B cell (primary cell): ENCODE results near the gene SLC9A9. TPM values are rescaled to one million over a fixed set of nuclear protein-coding genes. Genes with fewer than 3 reads are reported as not detected.
A peak's percentile ranks its signal among the peaks of the same experiment; 100 is the strongest.

Experiments used
- ATAC-seq: fragments of 200-7000 bp; cut with Tn5 transposase; one replicate; pipeline ENCODE4 v1.10.0; 2021; ENCODE audit warnings: low read depth, mild to moderate bottlenecking, moderate number of reproducible peaks, moderate library complexity
- CTCF ChIA-PET: fragments of 350-600 bp; sonication (Branson Sonifier 250); formaldehyde crosslinking; loops from one replicate; lab custom pipeline; 2021; ENCODE audit warnings: antibody characterized with exemption, inconsistent platforms; lab: Charles Lee
- POLR2A ChIA-PET: fragments of 350-600 bp; sonication (Branson Sonifier 250); formaldehyde crosslinking; loops from one replicate; lab custom pipeline; 2021; ENCODE audit warnings: antibody characterized with exemption; lab: Charles Lee
- DNase-seq: peaks from one replicate; pipeline ENCODE4 v3.0.0; 2013
- H2AFZ ChIP-seq: 2 replicates; pipeline ENCODE4 v1.6.1; 2012; ENCODE audit warnings: mild to moderate bottlenecking, low read depth, low read length; ENCODE audit not compliant: insufficient read depth, poor library complexity, severe bottlenecking
- H3K27ac ChIP-seq, 2 donors: 1 replicate in 1 of 2; 2 replicates in 1 of 2; pipeline ENCODE4 v1.5.1; 2012 to 2013; ENCODE audit warnings: low read length in 2 of 2, mild to moderate bottlenecking in 2 of 2, moderate library complexity in 1 of 2
- H3K27me3 ChIP-seq, 4 experiments: fragments of 200-600 bp in 1 of 4; sonication (generic) in 1 of 4; replicated peaks in 1 of 4; 1 replicate in 2 of 4; 2 replicates in 2 of 4; pipeline versions ENCODE4 v1.6.1 to v1.7.0; 2013 to 2016; ENCODE audit warnings: low read length in 3 of 4, mild to moderate bottlenecking in 2 of 4, mixed read lengths in 1 of 4, moderate library complexity in 1 of 4; ENCODE audit not compliant: insufficient read depth in 4 of 4, control insufficient read depth in 3 of 4; ENCODE audit errors: control extremely low read depth in 1 of 4
- H3K36me3 ChIP-seq, 2 experiments: replicated peaks in 1 of 2; 1 replicate in 1 of 2; 2 replicates in 1 of 2; pipeline versions ENCODE4 v1.6.1 to v1.7.1; 2013; ENCODE audit warnings: low read length in 1 of 2; ENCODE audit not compliant: insufficient read depth in 2 of 2, control insufficient read depth in 1 of 2; ENCODE audit errors: control extremely low read depth in 1 of 2, extremely low read depth in 1 of 2
- H3K4me1 ChIP-seq, 2 donors: fragments of 200-600 bp in 1 of 2; sonication (generic) in 1 of 2; 1 replicate in 1 of 2; 2 replicates in 1 of 2; pipeline versions ENCODE4 v1.5.1 to v1.6.1; 2013 to 2017; ENCODE audit warnings: low read length in 2 of 2; ENCODE audit not compliant: control insufficient read depth in 2 of 2, insufficient read depth in 2 of 2
- H3K4me2 ChIP-seq: replicated peaks from 2 replicates; pipeline ENCODE3; 2012; ENCODE audit warnings: mild to moderate bottlenecking, low read depth, low read length; ENCODE audit not compliant: poor library complexity, severe bottlenecking
- H3K4me3 ChIP-seq, 5 experiments: fragments of 200-600 bp in 1 of 5; sonication (generic) in 1 of 5; 1 replicate in 3 of 5; 2 replicates in 2 of 5; pipeline versions ENCODE4 v1.5.1 to v1.7.0; 2011 to 2016; ENCODE audit warnings: low read length in 4 of 5, mild to moderate bottlenecking in 4 of 5, low read depth in 2 of 5, control low read depth in 1 of 5, moderate library complexity in 1 of 5; ENCODE audit not compliant: insufficient read depth in 1 of 5; ENCODE audit errors: control extremely low read depth in 1 of 5, extremely low read depth in 1 of 5
- H3K79me2 ChIP-seq: fragments of 200-600 bp; sonication (generic); one replicate; pipeline ENCODE4 v1.6.0; 2016; ENCODE audit warnings: low read length; ENCODE audit not compliant: control insufficient read depth, insufficient read depth
- H3K9ac ChIP-seq: fragments of 200-600 bp; sonication (generic); 2 replicates; pipeline ENCODE4 v1.6.1; 2017; ENCODE audit warnings: mild to moderate bottlenecking, low read length, moderate library complexity
- H3K9me3 ChIP-seq, 3 donors: one replicate each; pipeline versions ENCODE4 v1.6.1 to v1.7.1; 2013; ENCODE audit warnings: low read length in 2 of 3; ENCODE audit not compliant: control insufficient read depth in 2 of 3, insufficient read depth in 1 of 3; ENCODE audit errors: control extremely low read depth in 1 of 3
- H4K20me1 ChIP-seq: 2 replicates; pipeline ENCODE4 v1.6.0; 2012; ENCODE audit warnings: mild to moderate bottlenecking, low read length; ENCODE audit not compliant: insufficient read depth, control insufficient read depth, poor library complexity, severe bottlenecking
- H3K27ac Mint-ChIP-seq: one replicate; pipeline ENCODE4 v1.8.0; 2021; ENCODE audit warnings: mixed read lengths
- H3K27me3 Mint-ChIP-seq: one replicate; pipeline ENCODE4 v1.8.0; 2021; ENCODE audit warnings: mixed read lengths
- H3K4me1 Mint-ChIP-seq: one replicate; pipeline ENCODE4 v1.8.0; 2021; ENCODE audit warnings: mixed read lengths
- H3K4me3 Mint-ChIP-seq: one replicate; pipeline ENCODE4 v1.8.0; 2021; ENCODE audit warnings: mixed read lengths
- H3K9me3 Mint-ChIP-seq: one replicate; pipeline ENCODE4 v1.8.0; 2022; ENCODE audit warnings: mixed read lengths; ENCODE audit not compliant: insufficient read depth
- CTCF ChIP-seq: fragments of 200-600 bp; IDR thresholded peaks from one replicate; pipeline ENCODE4 v1.8.0; 2022; ENCODE audit warnings: antibody characterized with exemption, mild to moderate bottlenecking
- EZH2 ChIP-seq: IDR thresholded peaks from 2 replicates; pipeline ENCODE4 v1.6.1; 2012; ENCODE audit warnings: borderline replicate concordance, low read depth, mild to moderate bottlenecking, moderate library complexity, low read length; ENCODE audit not compliant: insufficient read depth, poor library complexity, severe bottlenecking
- WGBS: methylation state at CpG from one replicate; pipeline ENCODE4 v1.1.5; 2013; ENCODE audit warnings: missing lambda C conversion rate; ENCODE audit not compliant: insufficient coverage; 5-methylcytosine and 5-hydroxymethylcytosine counted together
- intact Hi-C: fragments of 100-400 bp; cut with micrococcal nuclease; formaldehyde crosslinking; loops from one replicate; pipeline ENCODE4 v1.10.0; 2022
- polyA plus RNA-seq: library from polyadenylated mRNA; depleted of rRNA; stranded (reverse); fragments of >200 nt; gene quantifications from 2 replicates; pipeline ENCODE4 v1.2.3, GENCODE V29; 2012
- total RNA-seq, 2 donors: library from RNA; stranded (reverse); fragments of 120-200 nt in 1 of 2; gene quantifications; 1 replicate in 1 of 2; 2 replicates in 1 of 2; pipeline versions ENCODE4 v1.2.3 to v1.2.4, GENCODE V29; 2013 to 2022

The SLC9A9 gene
- total and polyA plus RNA-seq, 2 donors (not counting 1 experiment from before 2014, with no cell fraction given), result 7.7 to 17.3 TPM

DNA sequence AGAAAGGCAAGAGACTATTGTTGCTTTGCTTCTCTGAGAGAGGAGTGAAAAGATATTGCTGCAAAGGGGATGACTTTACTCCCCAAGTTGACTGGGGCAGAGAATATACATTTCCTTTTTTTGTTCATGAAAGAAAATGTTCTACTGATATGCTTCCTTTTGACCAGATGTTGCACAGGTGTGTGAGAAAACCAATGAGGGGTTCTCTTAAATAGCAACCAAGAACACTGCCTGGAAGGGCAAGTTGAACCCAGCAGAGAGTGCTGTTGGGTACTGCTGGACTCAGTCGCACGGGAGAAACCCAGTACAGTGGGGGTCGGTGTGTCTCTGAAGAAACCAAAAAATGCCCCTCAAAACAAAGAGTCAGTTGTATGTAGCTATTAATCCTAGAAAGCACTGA, 627.5 kb downstream of the SLC9A9 start:
- H3K4me2 ChIP-seq, result no peak overlapping the region
- H3K27ac ChIP-seq, result no peak overlapping the region
- H3K79me2 ChIP-seq, result no peaks in the 10 kb centered on the region
- TF ChIP-seq EZH2, result no peak
- no peak for TF ChIP-seq CTCF
- peaks cover 9 to 15% of the 10 kb centered on the region in 2 donors for H3K4me1 ChIP-seq
- H3K4me3 ChIP-seq, result no peak overlapping the region
- ChIA-PET POLR2A (no interaction called here), CTCF (no interaction called here)
- no peak for DNase-seq
- intact Hi-C loops, result no loop called here
- H2AFZ ChIP-seq, result no peak overlapping the region
- Mint-ChIP-seq H3K9me3 (no peaks in the 10 kb centered on the region), H3K27me3 (no peaks in the 10 kb centered on the region), H3K4me3 (no peak overlapping the region), H3K4me1 (peaks cover 31% of the 10 kb centered on the region), H3K27ac (no peak overlapping the region)
- no peaks in the 10 kb centered on the region for H3K27me3 ChIP-seq
- H3K36me3 ChIP-seq, result no peaks in the 10 kb centered on the region
- H3K9ac ChIP-seq, result no peak overlapping the region
- H3K9me3 ChIP-seq, result no peaks in the 10 kb centered on the region
- no peak for ATAC-seq
- WGBS, result 93% methylated on average over 3 of the region's 3 CpGs
- no peaks in the 10 kb centered on the region for H4K20me1 ChIP-seq

DNA sequence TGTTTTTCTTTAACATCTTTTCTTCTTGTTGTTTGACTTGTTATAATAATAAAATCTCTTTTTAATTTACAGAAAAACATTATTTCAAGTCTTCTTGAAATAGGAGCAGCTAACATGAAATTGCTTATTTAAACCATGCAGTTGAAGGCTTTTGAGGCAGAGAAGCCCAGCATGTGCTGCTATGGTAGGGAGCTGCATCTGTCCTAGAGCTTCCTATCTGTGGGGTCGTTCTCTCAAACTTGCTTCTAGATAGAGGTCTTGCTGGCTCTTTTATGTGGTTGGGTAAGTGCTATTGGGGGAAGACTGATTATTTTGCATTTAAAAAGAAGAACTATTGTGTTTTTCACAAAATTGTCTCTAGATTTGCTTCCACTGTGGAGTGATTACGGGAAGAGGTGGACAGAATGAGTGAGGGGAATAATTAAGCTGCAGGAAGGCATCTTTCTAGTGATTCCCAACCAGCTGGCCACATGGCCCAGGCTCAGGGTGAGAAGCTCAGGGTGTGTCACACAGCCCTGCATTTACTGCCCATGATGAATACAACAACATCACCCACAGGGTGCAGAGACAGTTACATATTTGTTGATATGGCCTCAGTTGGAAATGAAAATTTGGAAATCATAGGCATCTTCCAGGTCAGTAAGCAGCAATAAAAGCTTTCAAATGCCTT, 630.0 kb downstream of the SLC9A9 start:
- H2AFZ ChIP-seq, result no peak overlapping the region
- no peak overlapping the region for H3K4me3 Mint-ChIP-seq
- no peak overlapping the region for H3K9ac ChIP-seq
- no peaks in the 10 kb centered on the region for H3K79me2 ChIP-seq
- H3K27me3 ChIP-seq, result no peaks in the 10 kb centered on the region
- no peaks in the 10 kb centered on the region for H4K20me1 ChIP-seq
- no peak for TF ChIP-seq EZH2
- TF ChIP-seq CTCF, result no peak
- intact Hi-C loops, result no loop called here
- no peaks in the 10 kb centered on the region for H3K27me3 Mint-ChIP-seq
- ChIA-PET POLR2A (no interaction called here), CTCF (interaction anchor here (0.9 to 1.8 kb wide), 2 partner anchors 14 to 98 kb away, joined by 3 to 6 read pairs; partner anchors contain the start of gene CHST2)
- WGBS, result 49% methylated on average over 2 of the region's 2 CpGs
- peaks cover 31% of the 10 kb centered on the region for H3K4me1 Mint-ChIP-seq
- H3K9me3 Mint-ChIP-seq, result no peaks in the 10 kb centered on the region
- no peak overlapping the region for H3K27ac ChIP-seq
- no peak for ATAC-seq
- H3K4me3 ChIP-seq, result no peak overlapping the region
- no peaks in the 10 kb centered on the region for H3K9me3 ChIP-seq
- H3K27ac Mint-ChIP-seq, result no peak overlapping the region
- DNase-seq, result no peak
- H3K4me2 ChIP-seq, result peak overlapping the region; percentile 18
- peaks cover 9 to 15% of the 10 kb centered on the region in 2 donors for H3K4me1 ChIP-seq
- H3K36me3 ChIP-seq, result no peaks in the 10 kb centered on the region
